Stimulated activated CD4-positive, alpha-beta T cell treated with anti-CD3 and anti-CD28 coated beads, Interleukin-4, amount 100 ng/mL, for 24 hours (primary cell): ENCODE measurements around the gene KRTAP4-2.
"Not testable (repeated sequence)": the region's sequence is repeated elsewhere in the genome, so short reads cannot be mapped to it uniquely, and the experiment has no call there.

Source experiments
- DNase-seq: peaks from one replicate; pipeline ENCODE4 v3.0.0-alpha.2; 2020

KRTAP4-2 gene

DNA sequence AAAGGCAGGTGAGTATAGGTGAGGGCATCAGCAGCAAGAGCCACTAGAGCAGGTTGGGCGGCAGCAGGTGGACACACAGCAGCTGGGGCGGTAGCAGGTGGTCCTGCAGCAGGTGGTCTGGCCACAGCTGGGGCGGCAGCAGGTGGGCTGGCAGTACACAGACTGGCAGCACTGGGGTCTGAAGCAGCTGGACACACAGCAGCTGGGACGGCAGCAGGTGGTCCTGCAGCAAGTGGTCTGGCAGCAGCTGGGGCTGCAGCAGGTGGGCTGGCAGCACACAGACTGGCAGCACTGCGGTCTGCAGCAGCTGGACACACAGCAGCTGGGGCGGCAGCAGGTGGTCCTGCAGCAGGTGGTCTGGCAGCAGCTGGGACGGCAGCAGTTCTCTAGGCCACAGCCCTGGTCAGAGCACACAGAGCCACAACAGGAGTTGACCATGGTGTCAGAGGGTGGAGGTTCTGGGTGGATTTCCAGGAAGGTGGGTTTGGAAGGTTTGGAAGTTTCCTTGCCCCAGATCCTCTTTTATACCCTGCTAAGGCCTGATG, at the start of gene KRTAP4-2:
KRTAP4-2 (minus strand) TSS at position 495 of the 545 bp plus-strand sequence; CDS start at position 438, 57 bp downstream.
- no peak for DNase-seq

DNA sequence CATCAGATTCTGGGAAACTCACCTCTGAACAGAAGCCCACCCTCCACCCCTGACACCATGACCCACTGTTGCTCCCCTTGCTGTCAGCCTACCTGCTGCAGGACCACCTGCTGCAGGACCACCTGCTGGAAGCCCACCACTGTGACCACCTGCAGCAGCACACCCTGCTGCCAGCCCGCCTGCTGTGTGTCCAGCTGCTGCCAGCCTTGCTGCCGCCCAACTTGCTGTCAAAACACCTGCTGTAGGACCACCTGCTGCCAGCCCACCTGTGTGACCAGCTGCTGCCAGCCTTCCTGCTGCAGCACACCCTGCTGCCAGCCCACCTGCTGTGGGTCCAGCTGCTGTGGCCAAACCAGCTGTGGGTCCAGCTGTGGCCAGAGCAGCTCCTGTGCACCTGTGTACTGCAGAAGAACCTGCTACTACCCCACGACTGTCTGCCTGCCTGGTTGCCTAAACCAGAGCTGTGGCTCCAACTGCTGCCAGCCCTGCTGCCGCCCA, 48.6 kb upstream of the KRTAP4-2 start, which contains the start of gene KRTAP9-2:
KRTAP9-2 (plus strand) TSS at position 51 of the 498 bp plus-strand sequence; CDS start at position 58, 7 bp downstream.
- DNase-seq = not testable (repeated sequence)

DNA sequence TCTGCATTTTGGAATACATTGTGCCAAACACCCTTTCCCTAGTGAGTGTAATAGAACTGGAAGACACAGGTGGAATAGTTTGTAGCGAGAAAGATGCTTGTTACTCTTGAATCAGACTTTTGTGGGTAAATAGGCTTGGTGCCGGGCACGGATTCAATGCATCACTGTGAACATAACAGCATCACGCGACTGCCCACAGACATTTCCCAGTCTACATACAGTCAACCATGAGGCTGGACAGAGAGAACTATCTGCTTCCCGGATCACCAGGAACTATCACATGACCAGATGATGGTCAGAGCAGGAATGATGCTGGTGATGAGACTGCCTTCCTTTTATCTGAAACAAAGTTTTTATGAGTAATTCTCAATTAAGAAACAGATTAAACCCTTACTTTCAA, 48.0 kb upstream of the KRTAP4-2 start:
- DNase-seq = no peak

DNA sequence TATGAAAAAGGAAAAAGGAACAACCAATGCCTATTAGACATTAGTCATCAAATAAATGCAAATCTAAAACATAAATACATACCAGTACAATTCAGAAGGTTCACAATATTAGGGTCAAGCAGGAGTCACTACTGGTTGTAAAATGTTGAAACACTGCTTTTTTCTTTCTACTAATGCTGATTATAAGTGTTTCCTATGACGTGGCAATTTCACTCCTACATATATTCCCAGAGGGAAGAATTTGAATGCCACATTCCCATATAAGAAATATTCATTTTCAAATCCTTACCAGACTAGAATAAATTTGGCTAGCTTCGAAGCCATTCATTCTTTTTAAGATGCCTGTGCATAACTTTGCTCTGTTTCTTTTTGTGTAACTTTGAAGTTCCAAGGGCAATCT, 45.8 kb upstream of the KRTAP4-2 start:
- DNase-seq = no peak

DNA sequence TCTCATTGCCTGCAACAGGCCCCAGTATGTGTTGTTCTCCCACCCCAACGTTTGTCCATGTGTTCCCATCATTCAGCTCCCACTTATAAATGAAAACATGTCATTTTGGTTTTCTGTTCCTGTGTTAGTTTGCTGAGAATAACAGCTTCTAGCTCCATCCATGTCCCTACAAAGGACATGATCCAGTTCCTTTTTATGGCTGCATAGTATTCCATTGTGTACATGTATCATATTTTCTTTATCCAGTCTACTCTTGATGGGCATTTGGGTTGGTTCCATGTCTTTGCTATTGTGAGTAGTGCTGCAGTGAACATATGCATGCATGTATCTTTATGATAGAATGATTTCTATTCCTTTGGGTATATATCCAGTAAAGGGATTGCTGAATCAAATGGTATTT, 37.7 kb upstream of the KRTAP4-2 start:
- no peak for DNase-seq

DNA sequence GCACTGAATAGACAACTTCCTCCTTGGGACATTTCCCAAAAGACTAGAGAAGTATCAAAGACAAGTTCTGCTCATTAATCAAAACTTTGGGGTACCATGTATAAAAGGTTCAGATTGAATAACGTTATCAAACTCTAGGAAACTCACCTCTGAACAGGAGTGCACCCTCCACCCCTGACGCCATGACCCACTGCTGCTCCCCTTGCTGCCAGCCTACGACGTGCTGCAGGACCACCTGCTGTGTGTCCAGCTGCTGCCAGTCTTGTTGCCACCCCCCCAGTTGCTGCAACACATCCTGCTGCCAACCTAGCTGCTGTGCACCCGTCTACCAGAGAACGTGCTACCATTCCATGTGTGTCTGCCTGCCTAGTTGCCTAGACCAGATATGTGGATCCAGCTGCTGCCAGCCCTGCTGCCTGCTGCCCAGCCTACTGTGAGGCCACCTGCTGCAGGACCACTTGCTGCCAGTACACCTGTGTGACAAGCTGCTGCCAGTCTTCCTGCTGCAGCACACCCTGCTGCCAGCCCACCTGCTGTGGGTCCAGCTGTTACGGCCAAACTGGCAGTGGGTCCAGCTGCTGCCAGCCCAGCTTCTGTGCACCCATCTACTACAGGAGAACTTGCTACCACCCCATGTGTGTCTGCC, 34.6 kb upstream of the KRTAP4-2 start:
- DNase-seq = no peak

DNA sequence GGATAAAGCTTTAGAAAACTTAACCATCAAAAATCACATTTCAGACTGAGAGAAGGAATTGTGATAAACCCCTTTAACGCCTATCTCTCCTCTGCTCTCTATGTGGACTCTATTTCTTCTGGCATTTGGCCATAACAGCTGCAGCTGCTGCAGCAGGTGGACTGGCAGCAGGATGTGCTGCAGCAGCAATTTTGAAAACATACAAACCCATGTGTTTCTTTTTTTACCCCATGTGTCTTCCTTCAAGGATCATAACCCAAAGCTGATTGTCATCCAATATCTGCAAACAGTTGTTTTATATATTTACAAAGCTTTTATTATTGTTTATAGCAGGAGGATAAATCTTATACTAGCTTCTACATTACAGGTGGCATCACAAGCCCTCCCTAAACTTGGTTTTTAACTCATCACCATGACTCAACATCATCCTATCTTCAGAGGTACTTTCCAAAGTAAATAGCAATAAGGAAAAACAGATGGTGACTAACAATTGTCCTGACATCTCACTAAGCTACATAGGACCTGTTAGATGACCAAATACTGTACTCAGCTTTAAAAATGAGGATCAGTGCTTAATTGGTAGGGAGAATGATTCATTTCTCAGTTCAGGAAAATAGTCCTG, 33.9 kb upstream of the KRTAP4-2 start:
- DNase-seq = no peak

DNA sequence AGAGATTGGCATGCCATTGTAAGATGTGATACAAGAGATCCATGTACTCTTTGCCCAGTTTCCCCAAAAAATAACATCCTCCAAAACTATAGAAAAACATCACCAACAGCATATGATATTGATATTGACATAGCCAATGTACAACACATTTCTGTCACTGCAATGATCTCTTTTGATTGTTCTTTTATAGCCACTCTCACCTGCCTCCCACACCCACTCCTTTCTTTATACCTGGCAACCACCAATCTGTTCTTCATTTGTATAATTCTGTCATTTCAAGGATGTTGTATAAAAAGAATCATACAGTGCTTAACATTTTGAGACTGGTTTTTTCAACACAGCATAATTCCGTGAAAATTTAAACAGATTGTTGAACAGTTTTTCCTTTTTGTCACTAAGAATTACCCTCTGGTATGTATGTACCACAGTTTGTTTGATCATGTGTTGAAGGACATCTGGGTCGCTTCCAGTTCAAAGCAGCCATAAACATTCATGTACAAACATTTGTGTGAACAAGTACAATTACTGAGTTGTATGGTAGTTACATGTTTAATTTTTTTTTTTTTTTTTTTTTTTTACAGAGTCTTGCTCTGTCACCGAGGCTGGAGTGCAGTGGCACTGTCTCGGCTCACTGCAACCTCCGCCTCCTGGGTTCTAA, 21.5 kb upstream of the KRTAP4-2 start:
- DNase-seq = no peak

DNA sequence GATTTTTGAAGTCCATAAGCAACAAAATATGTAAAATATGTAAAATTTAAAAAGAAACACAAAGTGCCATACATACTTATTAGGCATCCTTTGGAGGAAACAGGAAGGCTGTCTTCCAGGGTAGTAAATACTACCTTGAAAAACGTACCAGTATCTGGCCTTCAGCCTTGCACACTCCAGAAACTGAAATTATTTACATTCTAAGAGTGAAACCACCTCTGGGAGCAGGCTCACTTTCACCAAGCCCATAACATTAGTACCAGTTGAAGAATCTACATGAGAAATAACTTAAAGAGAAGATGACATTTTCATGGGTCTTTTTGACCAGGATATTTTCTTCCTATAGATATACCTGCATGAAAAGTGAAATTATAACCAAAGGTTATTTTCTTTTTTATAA, 18.0 kb upstream of the KRTAP4-2 start:
- no peak for DNase-seq

DNA sequence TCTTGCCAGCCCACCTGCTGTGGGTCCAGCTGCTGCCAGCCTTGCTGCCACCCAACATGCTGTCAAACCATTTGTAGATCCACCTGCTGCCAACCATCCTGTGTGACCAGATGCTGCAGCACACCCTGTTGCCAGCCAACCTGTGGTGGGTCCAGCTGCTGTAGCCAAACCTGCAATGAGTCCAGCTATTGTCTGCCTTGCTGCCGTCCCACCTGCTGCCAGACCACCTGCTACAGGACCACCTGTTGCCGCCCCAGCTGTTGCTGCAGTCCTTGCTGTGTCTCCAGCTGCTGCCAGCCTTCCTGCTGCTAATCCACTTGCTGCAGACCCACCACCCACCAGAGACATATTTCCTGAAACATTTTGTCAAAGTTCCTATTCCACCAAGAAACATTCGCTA, 12.3 kb upstream of the KRTAP4-2 start:
- no peak for DNase-seq

DNA sequence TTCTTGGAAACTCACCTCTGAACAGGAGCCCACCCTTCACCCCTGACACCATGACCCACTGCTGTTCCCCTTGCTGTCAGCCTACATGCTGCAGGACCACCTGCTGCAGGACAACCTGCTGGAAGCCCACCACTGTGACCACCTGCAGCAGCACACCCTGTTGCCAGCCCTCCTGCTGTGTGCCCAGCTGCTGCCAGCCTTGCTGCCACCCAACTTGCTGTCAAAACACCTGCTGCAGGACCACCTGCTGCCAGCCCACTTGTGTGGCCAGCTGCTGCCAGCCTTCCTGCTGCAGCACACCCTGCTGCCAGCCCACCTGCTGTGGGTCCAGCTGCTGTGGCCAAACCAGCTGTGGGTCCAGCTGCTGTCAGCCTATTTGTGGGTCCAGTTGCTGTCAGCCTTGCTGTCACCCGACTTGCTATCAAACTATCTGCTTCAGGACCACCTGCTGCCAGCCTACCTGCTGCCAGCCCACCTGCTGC, 11.9 kb upstream of the KRTAP4-2 start, which contains the start of gene KRTAP9-1:
KRTAP9-1 (plus strand) TSS at position 51 of the 482 bp plus-strand sequence; CDS start at position 51, 0 bp downstream.
- DNase-seq = not testable (repeated sequence)

DNA sequence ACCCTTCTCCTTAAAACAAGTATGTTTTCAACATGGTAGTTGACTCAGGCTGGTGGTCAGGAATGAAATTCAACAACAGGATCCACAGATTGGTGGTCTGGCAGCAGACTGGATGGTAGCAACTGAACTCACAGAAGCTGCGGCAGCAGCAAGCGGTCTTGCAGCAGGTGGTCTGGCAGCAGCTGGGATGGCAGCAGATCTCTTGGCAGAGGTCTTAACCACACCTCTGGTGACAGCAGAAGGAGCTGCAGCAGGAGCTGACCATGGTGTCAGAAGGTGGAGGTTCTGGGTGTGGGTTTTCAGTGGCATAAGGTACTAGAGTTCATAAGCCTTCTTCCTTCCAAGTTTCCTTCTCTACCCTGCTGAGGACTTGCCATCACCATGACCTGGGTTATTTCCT, 8.9 kb upstream of the KRTAP4-2 start:
- DNase-seq = no peak

DNA sequence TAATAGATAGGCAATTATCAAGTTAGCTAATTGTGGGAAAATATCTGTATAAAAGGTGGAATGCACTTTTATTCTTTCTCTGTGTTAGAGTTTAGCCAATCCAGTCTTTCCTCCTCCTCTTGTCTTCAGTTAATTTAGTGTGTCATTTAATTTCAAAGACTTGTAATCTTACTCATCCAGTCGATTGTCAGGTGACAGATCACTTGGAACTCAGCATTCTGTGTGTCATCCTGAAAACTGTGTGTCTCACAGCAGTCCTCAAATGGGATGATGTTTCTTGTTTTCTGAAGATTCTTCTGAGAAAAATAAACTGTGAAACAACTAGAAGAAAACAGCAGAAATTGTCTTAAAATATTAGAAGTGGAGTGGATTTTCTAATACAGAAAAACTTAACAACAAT, 7.0 kb upstream of the KRTAP4-2 start:
- no peak for DNase-seq

DNA sequence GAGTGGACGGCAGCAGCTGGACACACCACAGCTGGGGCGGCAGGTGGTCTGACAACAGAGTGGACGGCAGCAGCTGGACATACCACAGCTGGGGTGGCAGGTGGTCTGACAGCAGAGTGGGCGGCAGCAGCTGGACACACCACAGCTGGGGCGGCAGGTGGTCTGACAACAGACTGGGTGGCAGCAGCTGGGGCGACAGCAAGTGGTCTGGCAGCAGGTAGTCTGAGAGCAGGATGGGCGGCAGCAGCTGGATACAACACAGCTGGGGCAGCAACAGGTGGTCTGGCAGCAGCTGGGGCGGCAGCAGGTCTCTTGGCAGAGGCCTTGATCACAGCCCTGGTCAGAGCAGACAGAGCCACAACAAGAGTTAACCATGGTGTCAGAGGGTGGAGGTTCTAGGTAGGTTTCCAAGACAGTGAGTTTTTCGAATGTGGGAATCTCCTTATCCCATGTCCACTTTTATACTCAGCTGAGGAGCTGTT, 6.5 kb upstream of the KRTAP4-2 start, which contains the start of gene KRTAP4-1:
KRTAP4-1 (minus strand) TSS at position 432 of the 482 bp plus-strand sequence; CDS start at position 375, 57 bp downstream.
- DNase-seq = no peak

DNA sequence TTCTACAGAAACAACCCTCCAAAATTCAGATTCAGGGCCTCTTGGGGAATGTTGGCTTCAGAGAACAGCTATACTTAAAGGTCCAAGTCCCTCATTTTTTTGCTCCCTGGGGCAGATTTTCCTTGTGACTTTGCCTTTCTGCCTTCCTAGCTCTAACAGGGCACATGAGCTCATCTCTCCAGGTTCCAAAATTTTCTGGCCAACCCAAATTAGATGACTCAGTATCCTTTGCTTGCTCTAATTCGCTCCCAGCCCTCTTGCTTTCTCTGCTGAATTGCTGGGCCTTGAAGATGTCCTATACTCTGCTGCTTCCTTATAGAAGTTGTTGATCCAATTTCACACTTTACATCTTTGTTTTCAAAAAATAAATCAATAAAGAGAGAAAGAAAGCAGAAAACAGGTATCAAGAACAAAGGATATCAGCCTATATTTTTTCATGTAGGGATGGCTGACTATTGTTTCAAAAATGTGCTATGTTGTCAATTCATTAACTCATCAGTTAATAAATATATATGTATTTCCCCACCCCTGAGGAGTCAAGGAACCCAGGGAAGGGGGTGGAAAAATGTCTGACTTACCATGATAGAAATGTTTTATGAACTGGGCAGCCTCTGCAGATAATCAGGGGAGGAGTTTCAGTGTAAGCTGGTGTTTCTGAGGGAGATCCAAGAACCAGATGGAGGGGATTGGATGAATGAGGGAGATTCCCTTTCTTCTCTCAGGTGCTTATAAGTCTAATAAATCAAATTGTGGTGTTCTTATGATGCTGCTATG, 1.0 kb upstream of the KRTAP4-2 start:
- no peak for DNase-seq

DNA sequence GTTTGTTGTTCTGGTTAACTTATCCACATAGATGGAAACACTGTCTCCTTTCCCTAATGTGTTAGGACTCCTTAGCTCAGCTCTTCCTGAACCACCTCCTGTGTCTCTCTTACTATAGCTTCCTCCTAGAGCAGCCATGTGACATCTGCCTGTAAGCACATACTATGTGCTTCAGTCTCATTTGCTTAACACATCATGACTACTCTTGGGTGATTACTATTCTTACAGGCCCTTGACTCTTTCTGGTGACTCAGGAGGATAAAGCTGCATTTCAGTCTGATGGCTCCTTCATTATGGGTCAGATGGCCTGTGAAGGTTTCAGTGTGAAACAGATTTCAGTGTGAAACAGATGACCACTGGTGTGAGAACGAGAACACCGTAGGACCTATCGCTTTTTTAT, 320 bp upstream of the KRTAP4-2 start:
- no peak for DNase-seq

DNA sequence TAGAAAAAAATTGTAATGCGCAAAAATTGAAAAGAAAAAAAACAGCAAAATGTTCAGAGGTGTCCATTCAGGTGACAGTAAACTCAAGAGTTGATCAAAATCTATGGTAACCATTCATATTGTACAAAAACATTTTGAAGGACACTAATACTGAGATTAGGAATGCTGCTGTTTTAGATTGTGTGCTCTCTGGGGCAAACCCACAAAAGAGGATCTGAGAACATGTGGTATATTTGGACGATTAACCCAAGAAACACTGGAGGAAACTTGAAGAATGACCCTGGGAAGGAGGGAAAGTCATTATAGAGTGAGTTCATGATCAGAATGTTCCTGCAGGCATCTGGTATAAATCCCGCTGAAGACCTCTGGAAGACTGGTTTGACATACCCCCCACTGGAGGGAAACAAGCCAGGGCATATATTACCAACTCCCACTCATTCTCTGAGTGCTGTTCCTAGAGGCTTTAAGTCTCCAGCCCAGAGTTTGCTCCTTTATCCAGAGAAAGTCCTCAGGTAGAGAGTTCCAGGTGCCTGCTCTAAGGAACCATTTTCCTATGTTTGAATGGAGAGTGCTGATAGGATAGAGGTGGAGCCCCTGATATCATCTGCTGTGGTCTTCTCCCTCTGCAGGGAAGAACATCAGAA, 1.2 kb downstream of the KRTAP4-2 start:
- no peak for DNase-seq

DNA sequence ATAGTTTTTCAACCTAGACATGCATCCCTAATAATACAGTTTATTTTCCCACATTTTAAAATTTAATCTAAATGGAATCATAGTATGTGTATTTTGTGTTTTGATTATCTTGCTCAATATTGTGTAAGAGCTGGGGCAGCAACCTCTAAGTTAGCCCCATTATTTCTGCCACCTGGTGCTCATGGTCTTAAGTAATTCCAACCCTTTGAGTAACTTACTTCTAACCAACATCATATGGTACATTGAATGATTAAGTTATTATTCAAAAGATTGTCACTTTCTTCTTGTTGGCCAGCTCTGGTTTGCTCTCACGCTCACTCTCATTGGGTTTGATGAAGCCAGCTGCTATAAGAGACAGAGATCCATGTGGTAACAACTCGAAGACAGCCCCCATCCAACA, 6.1 kb downstream of the KRTAP4-2 start:
- no peak for DNase-seq

DNA sequence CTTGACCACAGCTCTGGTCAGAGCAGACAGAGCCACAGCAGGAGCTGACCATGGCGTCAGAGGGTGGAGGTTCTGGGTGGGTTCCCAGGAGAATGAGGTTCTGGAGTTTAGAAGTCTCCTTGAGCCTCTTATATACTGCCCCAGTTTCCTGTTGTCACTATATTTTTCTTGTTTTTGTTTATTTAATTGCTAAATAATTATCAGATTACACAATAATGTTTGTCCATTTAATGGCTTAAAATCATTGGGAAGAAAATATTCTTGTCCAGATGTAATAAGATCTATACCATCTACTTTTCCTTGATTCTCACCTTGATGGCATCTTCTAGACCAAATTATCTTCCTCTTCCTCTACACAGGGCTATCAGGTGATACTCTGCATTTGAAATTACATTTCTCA, 9.9 kb downstream of the KRTAP4-2 start, which contains the start of gene KRTAP4-3:
KRTAP4-3 (minus strand) TSS at position 101 of the 400 bp plus-strand sequence; CDS start at position 52, 49 bp downstream.
- no peak for DNase-seq

DNA sequence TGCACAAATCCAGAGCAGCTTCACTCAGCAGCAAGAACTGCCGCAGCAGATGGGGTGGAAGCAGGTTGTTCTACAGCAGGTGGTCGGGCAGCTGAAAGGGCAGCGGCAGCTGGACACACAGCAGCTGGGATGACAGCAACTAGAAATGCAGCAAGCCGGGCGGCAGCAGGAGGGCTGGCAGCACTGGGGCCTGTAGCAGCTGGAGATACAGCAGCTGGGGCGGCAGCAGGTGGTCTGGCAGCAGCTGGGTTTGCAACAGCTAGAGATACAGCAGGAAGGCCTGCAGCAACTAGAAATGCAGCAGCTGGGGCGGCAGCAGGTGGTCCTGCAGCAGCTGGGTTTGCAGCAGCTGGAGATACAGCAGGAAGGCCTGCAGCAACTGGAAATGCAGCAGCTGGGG, 10.5 kb downstream of the KRTAP4-2 start:
- DNase-seq = no peak

DNA sequence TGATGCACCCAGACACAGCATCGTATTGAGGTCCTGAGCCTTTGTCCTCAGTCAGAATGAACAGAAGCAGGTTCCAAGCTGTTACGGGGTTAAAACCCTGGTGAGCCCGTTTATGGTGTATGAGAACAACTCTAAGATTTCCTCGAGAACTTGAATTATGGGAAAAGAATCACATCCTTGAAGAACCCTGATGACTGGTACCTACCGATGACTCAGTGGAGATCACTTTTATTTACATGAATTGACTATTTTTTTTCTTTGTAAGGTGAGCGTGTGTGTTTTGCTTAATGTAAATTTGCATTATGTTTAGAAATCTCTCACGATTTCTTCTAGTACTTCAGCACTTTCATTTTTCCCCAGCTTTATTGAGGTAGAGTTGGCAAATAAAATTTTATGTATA, 14.2 kb downstream of the KRTAP4-2 start:
- no peak for DNase-seq

DNA sequence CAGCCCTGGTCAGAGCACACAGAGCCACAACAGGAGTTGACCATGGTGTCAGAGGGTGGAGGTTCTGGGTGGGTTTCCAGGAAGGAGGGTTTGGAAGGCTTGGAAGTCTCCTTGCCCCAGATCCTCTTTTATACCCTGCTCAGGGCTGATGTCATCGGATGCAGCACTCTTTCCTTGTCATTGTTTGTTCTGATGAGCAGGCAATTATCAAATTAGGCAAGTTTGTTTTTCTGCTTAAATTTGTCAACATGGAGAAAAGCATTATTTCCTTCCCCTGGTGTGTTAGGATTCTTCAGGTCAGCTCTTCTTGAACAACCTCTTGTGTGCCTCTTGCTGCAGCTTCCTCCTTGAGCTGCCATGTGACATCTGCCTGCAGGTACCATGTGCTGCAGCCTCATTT, 17.4 kb downstream of the KRTAP4-2 start, which contains the start of gene KRTAP4-4:
KRTAP4-4 (minus strand) TSS at position 101 of the 400 bp plus-strand sequence; CDS start at position 44, 57 bp downstream.
- DNase-seq = no peak
